ENCODE measurements around the gene ETV6.

ETV6 gene

GRCh38 chr12:11759494-11759878 lies 110.0 kb downstream of the ETV6 start:
- DNase-seq (ENCODE audit: low spot score): no peak

- DNase-seq (ENCODE audit: low spot score): no peak
These were observed 110.4 kb downstream of the ETV6 start for GRCh38 chr12:11759899-11760298.

DNA sequence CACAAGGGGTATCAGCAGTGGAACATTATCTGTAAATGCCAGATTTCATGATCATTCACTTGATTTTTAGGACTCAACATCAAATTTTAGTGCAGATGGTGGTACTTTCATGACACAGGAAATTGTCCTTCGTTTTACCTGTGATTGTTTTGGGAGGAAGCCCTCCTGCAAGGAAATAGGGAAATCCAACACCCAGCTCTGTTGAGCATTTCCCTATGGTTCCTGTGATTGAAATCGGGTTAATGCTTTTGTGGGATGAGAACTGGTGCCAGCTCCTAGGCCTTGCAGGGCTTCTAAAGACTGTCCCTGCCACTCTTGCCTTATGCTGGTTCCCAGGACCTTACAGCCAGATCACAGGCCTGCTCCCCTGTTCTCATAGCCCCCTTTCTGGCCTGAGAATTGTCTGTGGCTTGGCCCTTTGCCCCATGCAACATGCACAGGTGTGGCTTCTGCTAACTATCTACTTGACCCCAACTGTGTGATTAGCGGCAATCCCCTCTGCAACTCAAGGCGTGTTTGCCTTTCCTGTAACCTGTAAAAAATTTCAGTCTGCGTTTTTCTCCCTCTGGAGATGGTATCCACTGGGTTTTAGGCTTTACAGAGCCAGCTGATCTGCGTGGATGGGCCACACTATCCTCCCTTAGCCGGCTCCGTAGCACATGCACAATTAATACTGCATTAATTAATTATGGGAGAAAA lies 112.5 kb downstream of the ETV6 start:
- peak; percentile 12 for DNase-seq (ENCODE audit: low spot score)

DNA sequence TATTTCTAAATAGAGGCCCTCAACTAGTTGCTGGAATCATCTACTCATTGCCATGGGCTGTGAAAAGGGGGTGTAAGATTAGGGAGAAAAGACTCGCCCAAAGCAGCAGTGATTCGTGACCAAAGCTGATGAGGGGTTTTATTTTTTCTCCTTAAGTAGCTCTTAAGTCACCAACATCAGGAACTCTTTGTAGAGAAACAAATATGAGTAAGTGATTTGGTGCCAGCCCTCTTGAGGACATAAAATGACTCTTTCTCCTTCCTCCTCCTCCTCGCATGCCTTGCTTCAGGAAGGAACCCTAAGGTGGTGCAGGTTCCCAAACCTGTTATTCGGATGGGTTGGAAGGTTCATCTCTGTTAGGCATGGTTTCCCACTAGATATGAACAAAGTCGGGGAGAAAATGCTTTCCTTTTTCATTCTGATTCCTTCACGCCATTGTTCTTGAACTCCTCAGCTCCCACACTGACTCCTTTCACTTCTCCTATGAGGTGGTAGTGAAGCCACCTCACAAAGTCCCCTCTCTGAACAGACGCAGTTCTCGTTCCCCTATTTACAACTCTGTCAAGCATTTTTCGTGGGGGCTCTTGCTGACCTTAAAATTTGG lies 113.4 kb downstream of the ETV6 start:
- DNase-seq (ENCODE audit: low spot score): no peak

- peak; percentile 13 for DNase-seq (ENCODE audit: low spot score)
These were observed 114.5 kb downstream of the ETV6 start for GRCh38 chr12:11763760-11764520.

DNA sequence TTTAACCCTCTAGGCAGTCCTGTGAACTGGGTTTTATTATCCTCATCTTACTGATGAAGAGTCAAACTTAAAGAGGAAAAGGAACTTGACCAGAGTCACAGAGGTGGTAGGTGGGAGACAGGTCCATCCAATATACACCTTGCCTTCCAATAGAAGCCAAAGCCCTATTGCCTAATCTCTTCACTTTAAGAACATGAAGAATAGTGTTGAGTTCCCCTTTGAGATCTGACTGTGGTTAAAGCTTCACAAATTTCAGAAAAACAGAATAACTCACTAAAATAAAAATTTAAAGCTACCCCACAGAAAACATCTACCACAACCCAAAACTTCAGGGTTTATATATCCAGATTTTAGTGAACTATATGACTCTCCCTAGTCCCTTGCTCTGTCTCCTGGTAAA lies 115.4 kb downstream of the ETV6 start:
- no peak for DNase-seq (ENCODE audit: low spot score)

- DNase-seq (ENCODE audit: low spot score): no peak
These were observed 115.9 kb downstream of the ETV6 start for GRCh38 chr12:11765421-11765816.

GRCh38 chr12:11765817-11766794 lies 116.6 kb downstream of the ETV6 start:
- no peak for DNase-seq (ENCODE audit: low spot score)

DNA sequence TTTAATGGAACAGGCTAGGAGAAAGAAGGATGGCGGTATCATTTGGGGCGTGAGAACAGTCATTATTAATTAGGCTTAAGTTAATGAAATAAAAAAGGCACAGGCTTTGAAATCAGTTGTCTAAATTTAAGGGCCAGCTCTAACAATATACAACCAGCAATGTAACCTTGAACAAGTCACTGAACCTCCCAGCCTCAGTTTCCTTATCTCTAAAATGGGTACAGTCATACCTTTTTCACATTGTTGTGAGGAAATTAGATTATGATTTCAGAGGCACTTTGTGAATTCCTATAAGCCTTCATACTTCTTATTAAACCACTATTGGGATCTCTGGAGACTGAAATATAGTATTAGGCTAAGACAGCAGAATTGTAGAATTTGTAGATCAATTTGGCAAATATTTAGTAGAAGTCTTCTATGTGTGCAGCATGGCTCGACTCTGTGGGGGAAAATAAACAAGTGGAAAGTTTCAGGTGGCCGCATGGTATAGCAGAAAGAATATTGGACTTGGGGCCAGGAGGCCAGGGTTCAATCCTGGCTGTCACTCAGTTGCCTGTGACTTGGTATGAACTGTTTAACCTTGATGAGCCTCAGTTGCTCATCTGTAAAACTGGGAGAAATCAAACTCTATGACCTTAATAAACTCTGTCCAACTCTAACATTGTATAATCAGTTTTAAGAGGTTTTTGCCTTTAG lies 117.7 kb downstream of the ETV6 start:
- DNase-seq (ENCODE audit: low spot score): peak; percentile 11

DNA sequence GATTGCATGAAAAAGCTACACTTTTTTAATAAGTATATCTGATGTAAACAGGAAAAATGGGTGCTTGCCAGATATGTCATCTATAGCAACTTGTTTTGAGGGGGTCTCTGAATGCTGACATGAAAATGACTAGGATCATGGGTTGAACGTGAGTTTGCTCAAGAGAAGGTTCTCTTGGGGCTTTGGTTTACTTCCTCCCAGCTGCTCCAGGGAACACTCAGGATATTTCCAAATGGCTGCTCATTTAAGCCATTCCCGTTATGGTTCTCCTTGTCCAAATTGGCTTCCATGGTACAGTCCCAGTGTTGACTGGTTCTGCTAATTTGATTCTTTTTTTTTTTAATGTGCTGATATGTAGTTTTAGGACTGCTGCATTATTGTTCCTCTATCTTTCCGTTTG lies 118.3 kb downstream of the ETV6 start:
- no peak for DNase-seq (ENCODE audit: low spot score)

- peak; percentile 31 for DNase-seq (ENCODE audit: low spot score)
These were observed 118.9 kb downstream of the ETV6 start for GRCh38 chr12:11768233-11768965.

- no peak for DNase-seq (ENCODE audit: low spot score)
These were observed 120.4 kb downstream of the ETV6 start for GRCh38 chr12:11769723-11770514.

- DNase-seq (ENCODE audit: low spot score): no peak
These were observed 121.9 kb downstream of the ETV6 start for GRCh38 chr12:11771356-11771755.

DNA sequence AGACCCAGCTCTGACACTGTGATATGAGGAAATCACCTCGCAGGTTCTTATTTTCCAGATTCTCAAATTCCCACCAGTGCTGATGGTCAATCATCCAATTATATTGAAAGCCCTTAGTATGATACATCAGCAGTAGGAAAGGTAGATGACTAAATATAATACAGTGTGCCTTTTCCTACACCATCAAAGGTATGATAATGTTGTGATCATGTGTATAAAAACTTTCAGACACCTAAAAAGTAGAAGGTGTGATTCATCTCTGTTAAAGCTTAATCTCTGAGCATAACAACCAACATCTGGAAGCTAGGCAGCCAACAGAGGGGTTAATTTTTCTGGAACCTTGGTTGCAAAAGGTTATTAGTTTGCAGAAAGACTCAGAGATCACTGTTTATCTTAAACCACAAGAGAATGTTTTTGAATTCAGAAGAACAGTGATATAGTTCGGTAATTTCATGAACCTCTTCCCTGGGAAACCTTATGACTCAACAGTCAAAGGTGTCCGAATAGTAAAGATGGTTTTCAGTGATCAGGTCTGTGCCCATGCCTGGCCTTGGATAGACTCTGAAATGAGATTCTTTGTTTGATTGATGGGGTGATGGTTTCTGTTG lies 122.5 kb downstream of the ETV6 start:
- DNase-seq (ENCODE audit: low spot score): no peak

GRCh38 chr12:11773889-11774677 lies 124.6 kb downstream of the ETV6 start:
- DNase-seq (ENCODE audit: low spot score): no peak

DNA sequence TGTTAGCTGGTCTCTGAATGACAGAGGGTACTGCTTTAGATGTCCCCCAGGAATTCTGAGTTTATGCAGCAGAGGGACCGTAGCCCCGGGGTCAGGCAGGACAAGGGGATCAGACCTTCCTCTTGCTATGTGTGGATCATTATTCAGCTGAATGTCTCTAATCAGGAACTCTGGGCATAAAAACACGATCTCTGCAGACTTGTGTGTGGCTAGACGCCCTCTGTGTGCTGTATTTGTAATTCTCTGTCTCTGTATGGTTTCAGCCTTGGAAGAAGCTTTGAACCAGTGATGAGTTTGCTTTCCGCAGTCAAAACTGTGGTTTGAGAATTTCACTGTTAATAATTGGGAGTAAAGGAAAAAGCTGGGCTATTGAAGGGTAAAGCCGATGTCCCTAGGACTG lies 125.3 kb downstream of the ETV6 start:
- no peak for DNase-seq (ENCODE audit: low spot score)

- no peak for DNase-seq (ENCODE audit: low spot score)
These were observed 126.8 kb downstream of the ETV6 start for GRCh38 chr12:11776316-11776715.

DNA sequence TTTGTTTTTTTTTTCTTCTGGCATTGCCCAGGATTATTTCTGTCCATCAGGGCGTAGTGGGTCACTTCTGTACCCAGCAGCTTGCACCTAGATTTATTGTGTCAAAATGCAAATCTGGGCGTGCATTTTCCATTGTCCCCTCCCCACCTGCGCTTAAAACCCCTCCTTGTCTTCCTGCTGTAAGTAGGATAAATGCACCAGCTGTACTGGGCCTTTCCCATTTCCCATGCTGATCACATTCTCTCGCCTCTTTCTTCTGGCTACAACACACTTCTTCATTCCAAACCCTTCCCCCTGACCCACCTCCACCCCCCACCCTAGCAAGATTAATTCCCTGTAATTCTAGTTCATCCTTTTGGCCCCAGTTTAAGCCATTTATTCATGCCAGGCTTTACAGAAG lies 128.0 kb downstream of the ETV6 start:
- DNase-seq (ENCODE audit: low spot score): no peak

DNA sequence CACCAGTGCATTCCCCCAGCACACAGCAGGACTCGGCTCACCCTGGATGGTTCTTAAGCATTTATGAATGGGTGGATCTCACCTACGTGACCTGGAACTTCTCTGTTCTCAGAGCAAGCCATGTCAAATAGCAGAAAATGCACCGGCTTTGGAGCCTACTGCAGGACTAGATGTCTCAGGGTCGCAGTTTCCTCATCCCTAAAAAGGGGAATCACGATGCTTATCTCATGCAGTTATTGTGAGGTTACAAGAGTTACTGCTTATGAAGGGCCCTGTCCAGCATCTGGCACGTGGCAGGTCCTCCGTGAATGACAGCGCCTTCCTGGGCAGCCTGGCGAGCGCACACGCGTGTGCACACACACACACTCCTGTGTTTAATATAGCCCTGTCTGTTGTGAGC lies 128.5 kb downstream of the ETV6 start:
- no peak for DNase-seq (ENCODE audit: low spot score)

Measured in HuH-7 (cell line).